ENCODE data around the gene ANKLE1. TPM values are rescaled to one million over a fixed set of nuclear protein-coding genes. Genes with fewer than 3 reads are reported as not detected.

The ANKLE1 gene
- total RNA-seq, 1 donor from 2014 or later, result 3.6 TPM

GRCh38 chr19:17330262-17331044, 48.8 kb downstream of the ANKLE1 start:
- H3K4me3 Mint-ChIP-seq, result peak overlapping the region; percentile 45
- H3K9me3 Mint-ChIP-seq, result no peaks in the 10 kb centered on the region
- no peak for DNase-seq (ENCODE audit: low spot score in 2 of 2, unreplicated experiment in 2 of 2)
- H3K36me3 Mint-ChIP-seq, result peaks cover 10% of the 10 kb centered on the region
- H3K4me1 Mint-ChIP-seq, result peaks cover 20% of the 10 kb centered on the region
- no peak overlapping the region for H3K27ac Mint-ChIP-seq
- peaks cover 14% of the 10 kb centered on the region for H3K27me3 Mint-ChIP-seq (ENCODE audit: low read depth)
- no peak for TF ChIP-seq CTCF (IDR thresholded peaks at IDR 0.05; ENCODE audit: unreplicated experiment)

GRCh38 chr19:17331045-17331558, 49.4 kb downstream of the ANKLE1 start:
- Mint-ChIP-seq H3K4me1 (peaks cover 21% of the 10 kb centered on the region), H3K27ac (no peak overlapping the region), H3K4me3 (peak overlapping the region; percentile 45), H3K9me3 (no peaks in the 10 kb centered on the region), H3K36me3 (peaks cover 10% of the 10 kb centered on the region), H3K27me3 (ENCODE audit: low read depth) (peaks cover 14% of the 10 kb centered on the region)
- no peak for TF ChIP-seq CTCF (IDR thresholded peaks at IDR 0.05; ENCODE audit: unreplicated experiment)
- DNase-seq (ENCODE audit: low spot score in 2 of 2, unreplicated experiment in 2 of 2), result no peak

DNA sequence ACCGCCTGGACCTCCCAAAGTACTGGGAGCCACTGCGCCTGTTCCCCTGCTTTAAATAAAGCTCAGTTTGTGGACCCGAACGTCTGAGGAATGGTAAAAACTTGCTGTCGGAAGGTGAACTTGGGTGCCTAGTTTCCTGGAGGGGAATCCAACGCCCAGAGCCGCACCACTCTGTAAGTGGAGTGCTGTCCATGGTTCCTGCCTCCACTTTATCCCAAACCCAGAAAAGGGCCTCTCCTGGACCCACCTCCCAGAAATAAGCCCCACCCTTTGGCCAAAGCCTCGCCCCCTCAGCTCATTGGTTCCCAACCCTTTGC, 50.6 kb downstream of the ANKLE1 start:
- Mint-ChIP-seq H3K9me3 (no peaks in the 10 kb centered on the region), H3K4me3 (peak overlapping the region; percentile 22), H3K36me3 (peaks cover 10% of the 10 kb centered on the region), H3K4me1 (peaks cover 17% of the 10 kb centered on the region), H3K27me3 (ENCODE audit: low read depth) (peaks cover 14% of the 10 kb centered on the region), H3K27ac (no peak overlapping the region)
- DNase-seq (ENCODE audit: low spot score in 2 of 2, unreplicated experiment in 2 of 2), result no peak
- no peak for TF ChIP-seq CTCF (IDR thresholded peaks at IDR 0.05; ENCODE audit: unreplicated experiment)

DNA sequence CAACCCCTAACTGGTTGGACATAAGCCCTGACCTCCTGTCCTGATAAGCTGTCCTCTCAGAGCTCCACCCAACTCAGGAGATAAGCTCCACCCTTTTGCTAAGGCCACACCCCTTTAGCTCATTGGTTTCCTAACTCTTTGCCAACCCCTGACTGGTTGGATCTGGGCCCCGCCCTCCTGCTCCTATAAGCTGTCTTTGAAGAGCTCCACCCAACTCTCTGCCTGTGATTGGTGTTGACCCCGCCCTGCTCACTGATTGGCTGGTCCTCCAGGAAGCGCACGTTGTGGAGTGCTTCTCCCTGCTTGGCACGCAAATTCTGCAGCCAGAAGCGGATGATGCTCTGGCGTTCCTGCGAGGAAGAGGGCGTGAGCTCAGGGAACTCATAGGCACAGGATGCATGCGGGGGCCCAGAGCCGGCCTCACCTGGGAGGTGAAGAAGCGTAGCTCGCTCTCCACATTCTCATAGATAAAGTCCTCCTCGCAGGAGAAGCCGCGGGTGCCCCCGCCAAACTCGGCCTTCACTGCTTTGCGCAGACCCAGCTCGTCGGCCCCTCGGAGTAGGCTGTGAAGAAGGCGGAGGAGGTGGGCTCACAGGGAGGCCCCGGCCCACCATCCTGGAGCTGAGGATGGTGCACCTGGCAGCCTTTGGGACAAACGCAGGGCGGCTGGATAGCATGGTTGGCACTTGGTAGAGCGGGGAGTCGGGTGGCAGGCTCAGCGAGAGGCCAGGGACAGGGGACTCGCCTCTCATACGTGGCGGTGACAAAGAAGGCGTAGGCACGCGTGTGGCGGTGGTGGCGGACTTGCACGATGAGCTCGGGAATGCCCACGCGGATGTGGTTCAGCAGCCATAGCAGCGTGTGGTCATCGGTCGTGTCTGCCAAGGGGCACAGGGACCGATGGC, 51.2 kb downstream of the ANKLE1 start:
- no peak for TF ChIP-seq CTCF (IDR thresholded peaks at IDR 0.05; ENCODE audit: unreplicated experiment)
- Mint-ChIP-seq H3K36me3 (peaks cover 10% of the 10 kb centered on the region), H3K4me1 (peaks cover 14% of the 10 kb centered on the region), H3K27me3 (ENCODE audit: low read depth) (peaks cover 11% of the 10 kb centered on the region), H3K27ac (no peak overlapping the region), H3K9me3 (no peaks in the 10 kb centered on the region), H3K4me3 (peak overlapping the region; percentile 58)
- no peak for DNase-seq (ENCODE audit: low spot score in 2 of 2, unreplicated experiment in 2 of 2)

DNA sequence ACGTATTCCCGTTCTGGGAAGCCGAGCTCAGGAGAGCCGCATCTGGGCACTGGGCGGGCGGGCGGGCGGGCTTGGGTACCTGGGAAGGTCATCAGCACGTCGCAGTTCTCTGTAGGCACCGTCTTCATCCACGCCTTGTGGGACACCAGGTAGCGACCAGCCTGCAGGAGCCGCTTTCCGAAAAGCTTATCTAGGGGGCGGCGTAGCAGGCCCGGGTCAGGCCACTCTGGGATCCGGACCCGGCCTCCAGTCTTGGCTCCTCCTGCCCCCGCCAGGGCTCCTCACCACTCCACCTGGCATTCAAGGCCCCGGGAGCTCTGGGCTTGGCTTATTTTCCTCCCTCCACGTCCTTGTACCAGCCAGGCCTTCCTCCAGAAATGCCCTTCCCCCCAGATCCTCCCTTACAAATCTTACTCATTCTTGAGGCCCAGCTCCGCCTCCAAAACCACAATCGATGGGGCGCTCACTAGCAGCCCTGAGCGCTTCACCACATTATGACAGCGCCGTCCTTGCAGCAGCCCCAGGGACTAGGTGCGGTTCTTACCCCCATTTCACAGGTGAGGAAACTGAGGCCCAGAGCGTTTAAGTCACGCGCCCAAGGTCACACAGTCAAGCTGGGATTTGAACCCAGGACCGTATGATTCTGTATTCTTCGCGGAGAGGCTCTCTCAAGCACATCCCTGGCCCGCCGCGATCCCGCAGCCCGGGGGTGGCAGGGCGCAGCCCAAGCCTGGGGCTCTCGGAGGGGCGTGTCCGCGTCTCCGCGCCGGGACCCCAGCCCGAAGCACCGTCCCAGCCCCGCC, 52.1 kb downstream of the ANKLE1 start:
- H3K36me3 Mint-ChIP-seq, result peaks cover 10% of the 10 kb centered on the region

More for the DNA sequence above, 52.1 kb downstream of the ANKLE1 start:
- H3K9me3 Mint-ChIP-seq, result no peaks in the 10 kb centered on the region
- peak overlapping the region; percentile 45 for H3K27ac Mint-ChIP-seq
- no peak for TF ChIP-seq CTCF (IDR thresholded peaks at IDR 0.05; ENCODE audit: unreplicated experiment)
- H3K4me1 Mint-ChIP-seq, result peaks cover 19% of the 10 kb centered on the region
- H3K27me3 Mint-ChIP-seq (ENCODE audit: low read depth), result peaks cover 11% of the 10 kb centered on the region
- peak overlapping the region; percentile 74 for H3K4me3 Mint-ChIP-seq
- DNase-seq (ENCODE audit: low spot score in 2 of 2, unreplicated experiment in 2 of 2), result no peak
